Heart right ventricle (tissue), 16 donors: Measurements from ENCODE around the gene NOP16. TPM values are rescaled to one million over a fixed set of nuclear protein-coding genes. Genes with fewer than 3 reads are reported as not detected.

ENCODE experiments used
- ATAC-seq, 8 donors: fragments of 200-7000 bp; cut with Tn5 transposase; one replicate each; pipeline ENCODE4 v1.9.1; 2020; ENCODE audit warnings: mild to moderate bottlenecking in 8 of 8, moderate library complexity in 8 of 8, moderate number of reproducible peaks in 1 of 8
- DNase-seq, 2 donors: peaks; one replicate each; pipeline ENCODE4 v3.0.0-alpha.2; 2020
- H3K27ac ChIP-seq, 10 donors: fragments of 200-600 bp; sonication (generic) in 2 of 10; one replicate each; pipeline versions ENCODE4 v1.5.0 to v1.8.0; 2020 to 2022; ENCODE audit warnings: mild to moderate bottlenecking in 3 of 10
- H3K27me3 ChIP-seq, 7 donors: fragments of 200-600 bp; one replicate each; pipeline ENCODE4 v1.8.0; 2021 to 2022; ENCODE audit warnings: mild to moderate bottlenecking in 2 of 7
- H3K36me3 ChIP-seq, 9 donors: fragments of 200-600 bp; sonication (generic) in 1 of 9; one replicate each; pipeline versions ENCODE4 v1.5.0 to v1.8.0; 2020 to 2022; ENCODE audit warnings: mild to moderate bottlenecking in 2 of 9
- H3K4me1 ChIP-seq, 9 donors: fragments of 200-600 bp; sonication (generic) in 1 of 9; one replicate each; pipeline versions ENCODE4 v1.5.0 to v1.8.0; 2020 to 2022; ENCODE audit warnings: mild to moderate bottlenecking in 4 of 9
- H3K4me3 ChIP-seq, 10 donors: fragments of 200-600 bp; sonication (generic) in 2 of 10; one replicate each; pipeline versions ENCODE4 v1.5.0 to v1.8.0; 2020 to 2022; ENCODE audit warnings: mild to moderate bottlenecking in 7 of 10, moderate library complexity in 2 of 10
- H3K9me3 ChIP-seq, 11 donors: fragments of 200-600 bp in 10 of 11; sonication (generic) in 2 of 11; one replicate each; pipeline versions ENCODE4 v1.5.0 to v1.8.0; 2013 to 2022; ENCODE audit warnings: mild to moderate bottlenecking in 2 of 11, control low read depth in 1 of 11, moderate library complexity in 1 of 11
- CTCF ChIP-seq, 9 donors: fragments of 200-600 bp; sonication (generic) in 2 of 9; IDR thresholded peaks; one replicate each; pipeline versions ENCODE4 v1.5.0 to v1.8.0; 2021 to 2022; ENCODE audit warnings: antibody characterized with exemption in 9 of 9, mild to moderate bottlenecking in 5 of 9, moderate library complexity in 1 of 9
- WGBS, 2 donors: extraction: QIAGEN DNeasy Blood & Tissue Kit; methylation state at CpG; one replicate each; pipeline ENCODE4 v1.1.7; 2013; ENCODE audit warnings: inconsistent platforms in 1 of 2; 5-methylcytosine and 5-hydroxymethylcytosine counted together
- intact Hi-C, 10 donors: fragments of 100-400 bp; cut with DNase I; formaldehyde crosslinking; loops; one replicate each; pipeline versions ENCODE4 v1.11.1 to v1.14.2; 2022
- polyA plus RNA-seq, 2 donors: library from polyadenylated mRNA; stranded (reverse); fragments of 200-250 nt; gene quantifications; one replicate each; pipeline ENCODE4 v1.2.3, GENCODE V29; 2013
- total RNA-seq, 10 donors: library from RNA; stranded (reverse); fragmentation: NEBNext Ultra II Directional in 3 of 10; extraction: Animal tissue kit (Norgen Biotek cat#: 25700) in 3 of 10; gene quantifications; one replicate each; pipeline versions ENCODE4 v1.2.1 to v1.2.4, GENCODE V29; 2021 to 2023
- donor health status: Arrhythmogenic right ventricular cardiomyopathy.
- donor health status: ischemic (EF 13 %, LVEDD 7.1; RV severe dilation, severe dysfunction).
- donor health status: healthy with polysubstance abuse.
- donor health status: DM: no; HTN: yes; CAD: no.
- donor health status: DM: no; HTN: no; CAD: no.
- donor health status: ischemic (EF 25% LVEDD 6.9; RV normal size, moderate dysfunction).
- donor health status: ischemic (EF 25% LVEDD 5.7; RV mildly dilated, moderate dysfunction).
- donor health status: healthy.
- donor health status: DM: yes; HTN: yes; CAD: no.
- donor health status: Ischemic cardiomyopathy.
- donor health status: ischemic (EF 35%, LVEDD 5.7; RV mildly dilated, moderate dysfunction).
- donor health status: nonischemic (EF 11% LVEDD 7.7; RV severe dilation, severe dysfunction).
- donor health status: DM: yes; HTN: yes; CAD: no.
- donor health status: PGD.
- donor health status: ischemic (EF 29% LVEDD 5.4; RV normal size, mild dysfunction).
- donor health status: nonischemic (EF 23%, LVEDD 6.1; RV moderate dilation, normal function).

NOP16 gene
- total and polyA plus RNA-seq, 12 donors: 11.3 to 84.0 (median 19.1) TPM

- DNase-seq (no peak), ATAC-seq (no peak)
- no peaks in the 10 kb centered on the region for H3K9me3 ChIP-seq
- no peaks in the 10 kb centered on the region for H3K27me3 ChIP-seq
- peak overlapping the region in 9 of 10 donors; percentile 80 to 100 (median 99) for H3K4me3 ChIP-seq
- H3K27ac ChIP-seq: peak overlapping the region in 9 of 10 donors; percentile 75 to 99 (median 95)
- intact Hi-C loops: loop anchor here in 8 of 10 donors (1.0 to 10.0 kb wide), 10 partner anchors 28 to 528 kb away; partner anchors contain the start of genes RNF44 (in 5 of the 8), FAF2 (in 3 of the 8), CDHR2 (in 1 of the 8) and HIGD2A (in 1 of the 8)
- peaks cover 0 to 4% (median 0%) of the 10 kb centered on the region in 9 donors for H3K36me3 ChIP-seq
- no peak for TF ChIP-seq CTCF (IDR thresholded peaks at IDR 0.05)
- WGBS, 2 donors: 81 to 82% methylated on average over 11 of the region's 11 CpGs
- peaks cover 28 to 48% (median 44%) of the 10 kb centered on the region in 9 donors for H3K4me1 ChIP-seq
Measured at GRCh38 chr5:176416965-176417364, 28.6 kb upstream of the NOP16 start.

- peak; percentile 93 to 98 (median 95) for ATAC-seq
- intact Hi-C loops: loop anchor here in 8 of 10 donors (1.0 to 10.0 kb wide), 10 partner anchors 27 to 529 kb away; partner anchors contain the start of genes RNF44 (in 5 of the 8), FAF2 (in 3 of the 8), CDHR2 (in 1 of the 8) and HIGD2A (in 1 of the 8)
- TF ChIP-seq CTCF (IDR thresholded peaks at IDR 0.05): peak; percentile 53 to 91 (median 79)
- H3K9me3 ChIP-seq: no peaks in the 10 kb centered on the region
- peak within 1 kb of the TSS; percentile 89 to 99 (median 97) for H3K27ac ChIP-seq
- peaks cover 28 to 55% (median 48%) of the 10 kb centered on the region in 9 donors for H3K4me1 ChIP-seq
- peak within 1 kb of the TSS; percentile 80 to 100 (median 98) for H3K4me3 ChIP-seq
- H3K36me3 ChIP-seq: peaks cover 0 to 7% (median 0%) of the 10 kb centered on the region in 9 donors
- H3K27me3 ChIP-seq: no peaks in the 10 kb centered on the region
- 1 to 2% methylated on average over 82 to 107 of the region's 107 CpGs for WGBS, 2 donors
- peak; percentile 88 to 95 for DNase-seq
Measured at GRCh38 chr5:176415952-176416924, 27.8 kb upstream of the NOP16 start, which contains the start of gene CLTB. CLTB (minus strand) TSS chr5:176416539; CDS start chr5:176416363, 176 bp downstream.

- peaks cover 0 to 15% (median 0%) of the 10 kb centered on the region in 9 donors for H3K36me3 ChIP-seq
- DNase-seq: no peak
- intact Hi-C loops: loop anchor here in 7 of 10 donors (5.0 to 10.0 kb wide), 6 partner anchors 53 to 529 kb away; partner anchors contain the start of genes RNF44 (in 5 of the 7), CDHR2 (in 1 of the 7) and KIAA1191 (in 1 of the 7)
- peak in 3 of 8 donors; percentile 13 to 14 (median 13) for ATAC-seq
- no peaks in the 10 kb centered on the region for H3K27me3 ChIP-seq
- H3K27ac ChIP-seq: peak overlapping the region; percentile 89 to 99 (median 97)
- no peaks in the 10 kb centered on the region for H3K9me3 ChIP-seq
- 64% methylated on average over 13 of the region's 13 CpGs for WGBS, 2 donors
- H3K4me1 ChIP-seq: peaks cover 28 to 61% (median 53%) of the 10 kb centered on the region in 9 donors
- TF ChIP-seq CTCF (IDR thresholded peaks at IDR 0.05): no peak
- H3K4me3 ChIP-seq: peak overlapping the region; percentile 80 to 100 (median 98)
Measured at GRCh38 chr5:176415240-176415951, 27.0 kb upstream of the NOP16 start.
